IPS-11a (cell line): ENCODE results near the gene KCNQ1.

Source experiments
- H3K4me3 ChIP-seq: one replicate; pipeline ENCODE4 v1.5.1; 2013; ENCODE audit warnings: low read depth, low read length, control low read depth

The KCNQ1 gene

GRCh38 chr11:2769409-2770095, 324.7 kb downstream of the KCNQ1 start:
- H3K4me3 ChIP-seq = no peak overlapping the region

GRCh38 chr11:2770096-2770751, 325.4 kb downstream of the KCNQ1 start:
- no peak overlapping the region for H3K4me3 ChIP-seq

GRCh38 chr11:2770761-2771301, 326.0 kb downstream of the KCNQ1 start:
- no peak overlapping the region for H3K4me3 ChIP-seq

GRCh38 chr11:2771758-2772466, 327.1 kb downstream of the KCNQ1 start:
- H3K4me3 ChIP-seq = no peak overlapping the region

GRCh38 chr11:2772544-2773031, 327.8 kb downstream of the KCNQ1 start:
- no peak overlapping the region for H3K4me3 ChIP-seq

- no peak overlapping the region for H3K4me3 ChIP-seq
These were observed 329.6 kb downstream of the KCNQ1 start for GRCh38 chr11:2774173-2775082.

GRCh38 chr11:2775083-2775625, 330.3 kb downstream of the KCNQ1 start:
- no peak overlapping the region for H3K4me3 ChIP-seq

- no peak overlapping the region for H3K4me3 ChIP-seq
These were observed 331.0 kb downstream of the KCNQ1 start for GRCh38 chr11:2775626-2776350.

- H3K4me3 ChIP-seq = no peak overlapping the region
These were observed 331.7 kb downstream of the KCNQ1 start for GRCh38 chr11:2776351-2777061.

- no peak overlapping the region for H3K4me3 ChIP-seq
These were observed 332.6 kb downstream of the KCNQ1 start for GRCh38 chr11:2777386-2777785.

- H3K4me3 ChIP-seq = no peak overlapping the region
These were observed 333.2 kb downstream of the KCNQ1 start for GRCh38 chr11:2777871-2778629.

- no peak overlapping the region for H3K4me3 ChIP-seq
These were observed 334.1 kb downstream of the KCNQ1 start for GRCh38 chr11:2778630-2779498.

GRCh38 chr11:2779499-2779980, 334.7 kb downstream of the KCNQ1 start:
- H3K4me3 ChIP-seq = no peak overlapping the region

- no peak overlapping the region for H3K4me3 ChIP-seq
These were observed 335.4 kb downstream of the KCNQ1 start for GRCh38 chr11:2779981-2780849.

- H3K4me3 ChIP-seq = no peak overlapping the region
These were observed 336.1 kb downstream of the KCNQ1 start for GRCh38 chr11:2780850-2781407.
